ENCODE measurements around the gene CCDC85A. TPM values are rescaled to one million over a fixed set of nuclear protein-coding genes. Genes with fewer than 3 reads are reported as not detected.

Gene CCDC85A
- total RNA-seq, 1 donor, result 5.2 TPM

GRCh38 chr2:56376699-56377665 is 193.2 kb downstream of the CCDC85A start:
- TF ChIP-seq CTCF (IDR thresholded peaks at IDR 0.05; ENCODE audit: insufficient read depth, low read depth, low read length), result no peak
- peak; percentile 4 for DNase-seq (ENCODE audit: low read depth)
- H3K4me3 ChIP-seq (ENCODE audit: low read depth, low read length), result no peak overlapping the region

GRCh38 chr2:56379066-56379465 is 195.3 kb downstream of the CCDC85A start:
- no peak for TF ChIP-seq CTCF (IDR thresholded peaks at IDR 0.05; ENCODE audit: insufficient read depth, low read depth, low read length)
- H3K4me3 ChIP-seq (ENCODE audit: low read depth, low read length), result no peak overlapping the region
- DNase-seq (ENCODE audit: low read depth), result no peak

GRCh38 chr2:56380861-56381260 is 197.1 kb downstream of the CCDC85A start:
- DNase-seq (ENCODE audit: low read depth), result peak; percentile 23
- no peak overlapping the region for H3K4me3 ChIP-seq (ENCODE audit: low read depth, low read length)
- no peak for TF ChIP-seq CTCF (IDR thresholded peaks at IDR 0.05; ENCODE audit: insufficient read depth, low read depth, low read length)

- H3K4me3 ChIP-seq (ENCODE audit: low read depth, low read length), result no peak overlapping the region
- TF ChIP-seq CTCF (IDR thresholded peaks at IDR 0.05; ENCODE audit: insufficient read depth, low read depth, low read length), result no peak
- no peak for DNase-seq (ENCODE audit: low read depth)
Observed at GRCh38 chr2:56382466-56382865, 198.7 kb downstream of the CCDC85A start.

- H3K4me3 ChIP-seq (ENCODE audit: low read depth, low read length), result no peak overlapping the region
- TF ChIP-seq CTCF (IDR thresholded peaks at IDR 0.05; ENCODE audit: insufficient read depth, low read depth, low read length), result no peak
- no peak for DNase-seq (ENCODE audit: low read depth)
Observed at GRCh38 chr2:56386657-56387056, 202.9 kb downstream of the CCDC85A start.

- no peak for TF ChIP-seq CTCF (IDR thresholded peaks at IDR 0.05; ENCODE audit: insufficient read depth, low read depth, low read length)
- DNase-seq (ENCODE audit: low read depth), result no peak
- no peak overlapping the region for H3K4me3 ChIP-seq (ENCODE audit: low read depth, low read length)
Observed at GRCh38 chr2:56390644-56391043, 206.9 kb downstream of the CCDC85A start.

Data from fibroblast of villous mesenchyme (primary cell).